Activated CD4-positive, alpha-beta T cell treated with anti-CD3 and anti-CD28 coated beads, Interleukin-2, amount 50 U/mL, for 1 hour (primary cell): ENCODE data around the gene SNAI3.

Experiments used
- DNase-seq: peaks from one replicate; pipeline ENCODE4 v3.0.0-alpha.2; 2020

SNAI3 gene

DNA sequence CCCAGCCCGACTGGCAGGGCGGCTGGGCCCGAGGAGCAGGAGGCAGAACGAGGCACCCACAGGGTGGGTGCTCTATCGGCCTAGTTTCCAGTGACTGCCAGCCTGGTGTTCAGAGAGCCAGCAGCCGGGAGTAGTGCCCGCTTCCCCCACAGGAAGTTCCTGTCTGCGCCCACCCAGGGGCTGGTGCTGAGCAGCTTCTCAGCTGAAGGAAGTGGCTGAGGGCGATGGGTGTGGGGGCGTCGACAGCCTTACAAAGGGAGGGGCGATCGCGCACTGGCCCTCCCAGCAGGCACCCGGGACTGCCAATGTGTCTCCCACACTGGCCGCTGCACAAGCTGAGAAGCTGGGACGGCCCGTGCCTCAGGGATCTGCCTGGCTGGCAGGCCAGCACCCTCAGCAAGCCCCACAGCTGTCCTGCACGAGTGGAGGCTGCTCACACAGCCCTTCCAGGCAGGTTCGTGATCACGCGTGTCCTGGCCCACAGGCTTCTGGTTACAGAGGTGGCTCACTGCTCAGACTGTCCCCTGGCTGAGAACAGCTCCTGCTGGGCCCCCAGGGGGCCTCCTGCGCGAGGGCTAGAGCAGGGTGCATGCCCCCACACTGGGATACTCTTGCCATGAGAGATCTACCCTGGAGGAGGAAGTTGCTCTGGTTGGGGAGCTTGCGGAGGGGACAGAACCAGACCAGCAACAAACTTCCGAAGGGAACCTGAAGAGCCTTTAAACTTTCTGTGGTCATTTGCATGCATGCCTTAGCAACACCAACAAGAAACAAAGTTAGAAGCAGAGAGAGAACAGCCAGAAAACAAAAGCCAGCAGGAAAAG lies 17.4 kb upstream of the SNAI3 start:
- peak; percentile 64 for DNase-seq

DNA sequence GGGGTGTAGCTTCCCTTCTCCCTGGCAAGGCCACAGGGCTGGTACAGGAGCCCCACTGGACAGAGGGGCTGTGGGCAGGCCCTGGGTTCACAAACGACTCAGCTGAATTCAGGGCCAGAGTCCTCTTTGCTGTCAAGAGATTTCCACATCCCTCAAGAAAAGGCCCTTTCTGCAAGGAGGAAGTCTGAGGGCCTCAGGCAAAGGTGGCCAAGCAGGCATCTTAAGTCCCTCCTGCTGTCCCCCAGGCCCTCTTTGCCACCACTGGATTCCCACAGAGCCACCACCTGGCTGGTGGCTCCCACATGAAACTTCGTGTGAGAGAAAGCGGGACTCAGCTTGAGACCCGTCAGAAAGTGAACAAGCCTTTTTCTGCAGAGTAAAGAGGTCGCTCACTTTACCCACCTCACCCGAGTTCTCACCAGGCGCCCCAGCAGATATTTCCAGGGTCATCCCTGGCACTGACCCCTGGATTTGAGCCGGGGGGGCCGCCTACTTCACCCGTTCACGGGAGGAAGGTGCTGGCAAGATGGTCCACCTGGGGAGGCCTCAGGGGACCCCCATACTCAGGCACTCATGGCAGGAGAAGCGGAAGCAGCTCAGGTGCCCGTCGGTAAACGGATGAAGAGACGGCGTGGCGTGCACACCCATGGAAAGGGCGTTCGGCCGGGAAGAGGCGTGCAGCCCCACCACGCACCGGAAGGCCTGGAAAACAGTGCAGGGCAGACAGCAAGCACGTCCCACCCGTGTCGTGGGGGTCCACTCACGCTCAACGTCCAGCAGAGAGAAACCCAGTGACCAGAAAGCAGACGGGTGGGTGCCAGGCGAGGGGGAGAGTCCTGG lies 16.3 kb upstream of the SNAI3 start:
- DNase-seq: no peak

DNA sequence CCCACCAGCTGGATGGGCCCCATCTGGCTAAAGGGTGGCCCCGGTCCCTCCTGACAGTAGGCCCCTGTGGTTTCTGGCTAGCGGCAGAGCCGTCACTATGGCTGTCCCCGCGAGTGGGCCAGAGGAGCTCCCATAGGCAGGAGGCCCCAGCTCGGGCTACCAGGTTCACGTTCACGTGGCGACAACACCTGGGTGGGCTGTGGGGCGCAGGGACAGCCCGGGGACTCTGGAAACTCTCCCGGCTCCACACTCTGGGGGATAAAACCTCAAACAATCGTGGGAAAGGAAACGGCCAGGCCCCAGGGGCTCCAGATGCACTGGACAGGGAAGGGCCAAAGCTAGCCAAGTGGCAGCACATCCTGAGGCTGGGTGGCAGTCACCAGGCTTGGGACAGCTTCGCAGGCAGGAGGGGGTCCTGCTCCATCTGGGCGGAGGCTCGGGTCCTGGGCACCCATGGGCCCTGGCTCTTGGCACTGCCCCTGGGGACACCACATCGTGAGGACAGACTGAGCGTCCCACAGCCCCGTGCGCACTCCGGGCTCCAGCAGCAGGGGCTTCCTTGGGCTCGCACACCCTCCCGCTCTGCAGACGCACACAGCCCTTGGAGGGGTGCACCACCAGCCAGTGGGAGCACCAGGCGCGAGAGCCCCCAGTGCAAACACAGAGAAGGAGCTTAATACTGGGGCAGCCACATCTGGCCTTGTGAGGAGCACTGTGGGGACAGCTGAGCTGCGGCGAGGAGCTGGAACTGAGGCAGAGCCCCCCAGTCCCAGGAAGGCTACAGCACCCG lies 15.5 kb upstream of the SNAI3 start:
- DNase-seq: peak; percentile 12

DNA sequence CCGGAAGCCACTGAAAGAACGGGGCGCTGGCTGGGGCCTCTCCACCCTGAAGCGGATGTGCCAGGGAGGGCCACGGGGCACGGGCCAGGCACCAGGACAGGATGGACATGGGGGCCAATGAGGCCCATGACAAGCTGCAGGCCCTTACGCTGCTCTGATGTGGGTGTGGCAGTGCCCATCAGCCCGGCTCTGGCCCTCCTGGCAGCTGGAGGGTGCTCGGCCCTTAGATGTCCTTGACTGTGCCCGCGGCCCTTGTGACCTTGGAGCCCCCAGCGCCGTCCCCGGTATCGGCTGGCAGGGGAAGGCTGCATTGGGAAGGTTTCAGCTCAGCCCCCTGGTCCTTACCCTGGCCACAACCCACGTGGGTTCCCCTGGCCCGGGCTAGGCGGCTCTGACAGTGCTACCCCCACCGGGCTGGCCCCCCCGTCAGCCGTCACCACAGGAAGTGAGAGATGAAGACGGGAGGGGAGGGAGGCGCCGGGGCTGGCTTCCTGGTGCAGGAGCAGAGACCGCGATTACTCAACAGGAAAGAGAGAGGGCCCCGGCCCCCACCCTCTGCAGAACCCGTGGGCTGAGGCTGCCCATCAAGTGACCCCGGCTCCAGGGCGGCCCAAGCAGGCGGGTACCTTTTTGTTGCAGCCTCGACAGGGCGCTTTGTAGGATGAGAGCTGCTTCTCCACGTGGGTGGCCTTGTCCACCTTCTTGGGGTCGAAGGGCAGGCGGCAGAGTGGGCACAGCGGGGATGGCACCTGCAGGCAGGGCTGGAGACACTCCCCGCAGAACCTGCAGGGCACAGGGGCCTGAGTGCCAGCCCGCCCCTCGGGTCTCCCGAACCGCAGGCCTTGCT lies 14.6 kb upstream of the SNAI3 start:
- peak; percentile 95 for DNase-seq

DNA sequence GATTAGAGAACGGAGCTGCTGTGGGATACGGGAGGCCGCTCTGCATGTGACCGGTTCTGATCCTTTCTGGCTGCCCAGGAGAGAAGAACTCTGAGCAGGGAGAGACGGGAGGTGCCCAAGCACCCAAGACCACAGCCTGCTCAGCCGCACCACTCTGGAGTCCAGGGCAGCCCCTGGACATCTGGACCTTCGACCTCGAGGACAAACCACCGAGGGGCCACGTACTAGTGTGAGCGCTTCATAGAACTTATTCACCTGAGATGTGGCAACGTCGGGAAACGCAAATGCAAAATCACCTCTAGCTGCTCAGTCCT lies 14.0 kb upstream of the SNAI3 start:
- no peak for DNase-seq

DNA sequence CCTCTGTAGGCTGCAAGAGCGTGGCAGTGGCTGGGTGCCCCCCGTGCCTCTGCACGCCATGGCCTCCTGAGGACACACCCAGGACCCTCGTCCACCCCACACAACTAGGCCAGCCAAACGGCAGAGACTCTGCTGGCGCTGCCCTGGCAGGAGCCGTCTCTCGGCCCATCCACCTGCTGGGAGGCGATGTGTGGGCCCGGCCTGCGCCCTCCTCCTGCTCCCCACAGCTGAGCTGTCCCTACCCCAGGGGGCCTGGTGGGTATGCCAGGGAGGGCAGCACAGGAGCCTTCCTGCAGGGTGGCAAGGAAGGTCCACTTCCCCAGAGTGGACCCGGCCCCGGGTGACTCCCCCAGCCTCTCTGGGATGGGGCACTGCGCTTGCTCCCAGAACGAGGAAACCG lies 12.9 kb upstream of the SNAI3 start:
- no peak for DNase-seq

DNA sequence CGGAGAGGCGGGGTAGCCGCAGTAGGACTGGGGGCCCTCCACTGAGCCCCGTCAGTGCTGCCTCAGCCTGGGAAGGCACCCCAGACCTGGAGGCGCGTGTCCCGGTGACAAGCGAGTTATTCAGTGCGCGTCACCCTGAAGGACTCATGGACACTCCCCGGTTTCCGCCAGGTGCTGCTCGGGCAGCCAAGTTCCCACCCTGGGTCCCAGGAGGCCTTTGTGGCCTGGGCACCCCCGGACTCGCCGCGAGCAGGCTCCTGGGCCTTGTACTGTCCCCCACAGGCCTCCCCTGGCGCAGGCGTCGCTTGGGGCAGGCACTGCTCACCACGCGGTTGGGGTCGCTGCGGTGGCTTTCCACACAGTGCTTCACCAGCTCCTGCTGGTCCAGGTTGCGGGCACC lies 12.3 kb upstream of the SNAI3 start:
- DNase-seq: no peak

DNA sequence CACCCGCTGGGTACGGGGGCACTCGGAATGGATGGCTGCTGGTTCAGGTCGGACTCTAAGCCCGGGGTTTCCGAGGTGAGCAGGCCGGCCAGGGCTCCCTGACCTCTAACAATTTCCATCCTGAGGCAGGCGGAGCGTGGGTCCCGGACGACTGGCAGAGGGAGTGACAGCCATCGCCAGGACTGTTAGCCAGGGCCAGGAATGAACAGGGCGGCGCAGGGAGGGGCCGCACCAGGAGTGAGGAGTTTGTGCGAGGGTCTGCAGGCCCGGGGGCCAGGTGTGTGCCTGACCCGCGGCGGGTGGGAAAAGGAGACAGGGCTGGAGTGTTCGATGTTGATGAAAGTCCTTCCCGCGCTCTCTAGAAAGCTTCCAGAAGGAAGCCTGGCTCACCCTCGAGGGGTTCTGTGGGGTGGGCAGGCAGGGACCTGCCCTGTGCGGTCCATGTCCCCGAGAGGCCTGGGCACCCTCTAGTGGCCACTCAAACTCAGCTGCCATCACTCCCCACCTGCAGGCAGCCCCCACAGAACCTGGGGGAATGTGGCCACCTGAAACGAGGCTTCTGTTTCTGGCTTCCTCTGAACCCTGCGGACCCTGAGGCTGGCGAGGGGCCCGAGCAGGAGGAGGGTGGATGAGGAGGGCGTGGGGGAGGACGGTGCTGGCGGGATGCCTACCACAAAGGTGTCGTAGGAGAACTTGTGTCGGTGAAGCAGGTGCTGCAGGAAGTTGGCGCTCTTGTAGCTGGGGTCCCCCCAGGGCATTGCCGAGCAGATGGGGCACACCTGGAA lies 11.7 kb upstream of the SNAI3 start:
- peak; percentile 22 for DNase-seq

DNA sequence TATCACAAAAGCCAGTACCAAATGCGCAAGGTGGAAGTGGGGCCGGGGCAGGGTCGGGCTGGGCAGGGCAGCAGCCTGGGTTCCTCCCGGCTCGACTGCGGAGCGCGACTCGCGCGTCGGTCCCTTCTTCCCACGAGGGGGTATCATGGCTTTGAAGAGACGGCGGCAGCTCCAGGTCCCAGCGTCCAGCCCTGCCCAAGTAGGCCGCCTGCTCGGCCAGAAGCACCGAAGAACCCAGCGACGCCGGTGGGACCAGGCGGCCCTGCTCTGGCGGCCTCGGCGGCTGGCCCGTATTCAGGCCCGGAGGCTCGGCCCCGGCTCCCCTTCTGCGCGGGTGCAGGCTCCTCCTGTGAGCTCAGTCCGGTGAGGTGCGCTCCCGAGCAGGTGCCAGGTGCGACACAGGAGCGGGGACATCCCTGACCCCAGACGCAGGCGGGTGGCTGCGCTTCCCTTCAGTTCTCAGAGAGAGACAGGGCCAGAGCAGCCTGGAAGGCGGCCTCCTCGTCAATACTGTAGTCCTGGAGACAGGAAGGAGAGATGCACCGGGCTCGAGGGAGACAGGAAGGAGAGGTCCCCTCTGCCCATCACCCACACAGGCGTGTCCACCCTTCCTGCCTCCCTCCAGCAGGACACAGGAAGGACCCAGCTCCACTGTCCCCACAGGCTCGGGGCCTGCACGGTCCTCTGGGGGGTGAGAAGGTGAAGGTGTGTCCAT lies 11.0 kb upstream of the SNAI3 start:
- no peak for DNase-seq

DNA sequence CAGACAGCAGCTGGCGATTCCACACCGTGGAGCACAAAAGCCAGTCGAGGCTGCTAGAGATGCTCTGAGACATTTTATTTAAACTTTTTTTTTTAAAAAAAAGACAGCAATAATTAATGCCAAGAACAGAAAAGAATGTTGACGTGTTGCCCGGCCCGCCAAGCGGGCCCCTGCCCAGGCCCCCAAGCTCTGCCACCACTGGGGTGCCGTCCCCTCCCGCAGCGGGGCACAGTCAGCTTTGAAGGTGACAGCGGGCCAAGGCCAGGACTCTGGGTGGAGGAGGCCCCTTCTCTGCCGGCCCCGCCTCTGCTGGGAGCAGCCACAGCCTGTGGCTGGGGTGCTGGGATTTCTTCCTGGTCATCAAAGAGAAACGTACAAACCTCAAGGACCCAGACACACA lies 10.1 kb upstream of the SNAI3 start:
- DNase-seq: no peak

DNA sequence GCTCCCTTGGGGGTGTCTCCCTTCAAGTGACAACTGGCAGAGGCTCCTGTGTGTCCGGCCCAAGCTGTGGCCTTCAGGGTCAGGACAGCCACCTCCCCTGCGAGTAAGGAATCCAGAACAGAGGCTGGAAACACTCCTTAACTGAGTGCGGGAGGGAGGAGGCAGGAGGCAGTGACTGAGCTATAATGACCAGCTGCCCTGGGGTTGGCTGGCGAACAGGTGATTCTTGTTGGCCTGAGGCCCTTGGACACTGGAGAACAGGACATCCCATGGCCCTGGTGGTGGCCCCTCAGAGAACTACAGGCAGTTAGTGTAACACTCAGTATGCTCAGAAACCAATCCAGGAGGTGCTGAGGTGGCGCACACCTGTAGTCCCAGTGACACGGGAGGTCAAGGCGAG lies 9.4 kb upstream of the SNAI3 start:
- DNase-seq: no peak

DNA sequence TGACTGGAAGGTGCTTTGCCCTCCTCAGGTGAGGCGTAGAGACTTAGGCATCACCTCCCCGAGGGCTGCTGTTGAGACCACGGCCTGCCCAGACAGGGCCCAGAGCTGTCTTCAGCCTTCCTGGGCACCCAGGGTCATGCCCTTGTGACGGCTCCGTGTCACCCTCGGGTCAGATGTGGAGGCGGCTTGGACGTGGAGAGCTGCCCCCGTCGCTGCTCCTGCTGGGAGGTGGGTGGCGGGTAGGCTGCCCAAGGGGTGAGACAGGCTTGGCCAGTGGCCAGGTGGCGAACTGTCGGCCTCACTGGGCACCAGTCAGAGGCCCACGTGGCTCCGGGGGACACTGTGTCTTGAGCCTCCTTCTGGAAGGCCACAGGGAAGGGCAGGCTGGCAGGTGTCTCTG lies 8.9 kb upstream of the SNAI3 start:
- no peak for DNase-seq

DNA sequence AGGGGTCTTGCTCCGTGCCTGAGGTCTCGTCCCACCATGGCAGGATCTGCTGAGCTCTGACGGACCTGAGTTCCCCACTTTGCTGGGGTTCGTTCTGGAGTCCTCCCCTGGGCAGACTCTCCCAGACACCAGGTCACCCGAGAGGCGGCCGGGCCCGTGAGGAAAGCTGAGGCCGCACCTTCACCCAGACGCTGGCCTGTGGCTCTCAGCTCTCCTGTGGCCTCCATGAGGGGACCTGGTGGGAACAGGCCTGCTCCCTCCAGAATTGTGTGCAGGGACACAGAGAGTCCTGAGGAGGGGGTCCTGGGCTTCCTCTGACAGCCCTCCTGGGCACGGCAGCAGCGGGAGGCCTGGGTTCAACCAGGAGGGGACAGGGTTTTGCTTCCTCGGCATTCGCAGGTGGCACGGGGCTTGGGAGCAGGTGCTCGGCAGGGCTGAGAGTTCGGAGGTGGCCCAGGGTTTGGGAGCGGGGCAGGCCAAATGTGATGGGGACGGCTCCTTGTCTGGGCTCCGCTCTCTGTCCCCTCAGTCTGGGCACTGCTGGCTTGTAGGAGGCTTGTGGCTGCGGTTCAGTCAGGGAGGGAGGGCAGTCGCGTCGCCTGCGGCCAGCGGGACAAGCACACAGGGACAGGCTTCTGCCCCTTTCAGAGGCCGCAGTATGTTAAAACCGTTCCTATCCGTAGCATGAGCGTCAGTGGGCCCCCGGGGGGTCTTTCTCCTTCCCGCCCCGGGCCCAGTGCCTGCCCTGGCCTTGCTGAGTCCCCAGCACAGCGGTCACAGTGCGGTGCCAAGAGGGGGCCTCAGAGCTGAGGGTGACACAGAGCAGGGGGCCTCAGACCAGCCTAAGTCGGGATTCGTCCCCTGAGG lies 8.1 kb upstream of the SNAI3 start:
- DNase-seq: no peak

DNA sequence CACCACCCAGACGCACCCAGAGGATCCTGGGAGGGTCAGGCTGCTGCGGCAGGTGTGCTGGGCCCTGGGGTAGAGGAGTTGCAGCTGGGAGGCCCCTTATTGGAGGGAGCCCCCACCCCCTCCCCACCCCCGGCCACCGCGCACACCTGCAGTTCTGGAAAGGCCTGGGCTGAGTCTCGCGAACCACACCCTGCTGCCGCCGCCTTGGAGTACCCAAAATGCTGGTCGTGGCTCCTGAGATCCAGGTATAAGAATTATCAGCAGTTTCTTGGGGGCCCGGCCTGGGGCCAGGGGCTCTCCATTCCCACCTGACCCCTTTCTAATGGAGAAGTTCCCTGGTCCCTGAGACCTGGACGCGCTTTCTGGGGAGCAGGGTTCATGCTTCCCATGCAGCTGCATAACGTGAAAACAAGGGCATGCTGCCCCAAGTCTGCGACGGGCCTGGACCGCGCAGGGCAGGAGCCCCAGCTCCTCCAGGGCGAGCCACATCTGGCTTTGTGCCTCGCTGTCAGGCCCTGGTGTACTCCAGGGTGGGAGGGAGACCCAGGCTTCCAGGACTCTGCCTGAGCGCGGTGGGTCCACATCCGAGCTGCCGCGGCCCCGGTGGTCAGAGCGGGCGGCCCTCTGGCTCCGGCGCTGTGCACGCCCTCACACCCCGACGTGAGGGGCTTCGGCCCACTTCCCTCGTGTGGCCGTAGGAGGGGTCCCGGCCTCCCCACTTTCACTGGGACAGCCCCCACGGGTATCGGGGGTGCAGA lies 7.3 kb upstream of the SNAI3 start:
- no peak for DNase-seq

DNA sequence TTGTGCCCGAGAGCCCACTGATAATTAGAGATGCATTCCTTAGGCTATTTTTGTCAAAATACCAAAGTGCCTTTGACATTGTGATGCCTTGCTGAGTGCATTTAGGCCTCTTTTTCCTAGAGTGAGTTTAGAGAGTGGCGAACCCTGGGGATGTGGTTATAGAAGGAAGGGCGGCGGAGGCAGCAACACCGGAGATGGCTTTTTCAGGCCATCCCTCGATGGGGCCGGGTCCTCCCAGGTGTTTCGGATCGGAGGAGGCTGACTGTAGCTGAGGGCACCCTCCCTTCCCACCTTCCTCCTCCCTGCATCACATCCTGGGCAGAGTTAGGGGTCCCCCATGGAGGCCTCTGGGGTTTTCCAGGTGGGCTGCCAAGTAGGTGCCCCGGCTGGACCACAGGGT lies 6.6 kb upstream of the SNAI3 start:
- no peak for DNase-seq

DNA sequence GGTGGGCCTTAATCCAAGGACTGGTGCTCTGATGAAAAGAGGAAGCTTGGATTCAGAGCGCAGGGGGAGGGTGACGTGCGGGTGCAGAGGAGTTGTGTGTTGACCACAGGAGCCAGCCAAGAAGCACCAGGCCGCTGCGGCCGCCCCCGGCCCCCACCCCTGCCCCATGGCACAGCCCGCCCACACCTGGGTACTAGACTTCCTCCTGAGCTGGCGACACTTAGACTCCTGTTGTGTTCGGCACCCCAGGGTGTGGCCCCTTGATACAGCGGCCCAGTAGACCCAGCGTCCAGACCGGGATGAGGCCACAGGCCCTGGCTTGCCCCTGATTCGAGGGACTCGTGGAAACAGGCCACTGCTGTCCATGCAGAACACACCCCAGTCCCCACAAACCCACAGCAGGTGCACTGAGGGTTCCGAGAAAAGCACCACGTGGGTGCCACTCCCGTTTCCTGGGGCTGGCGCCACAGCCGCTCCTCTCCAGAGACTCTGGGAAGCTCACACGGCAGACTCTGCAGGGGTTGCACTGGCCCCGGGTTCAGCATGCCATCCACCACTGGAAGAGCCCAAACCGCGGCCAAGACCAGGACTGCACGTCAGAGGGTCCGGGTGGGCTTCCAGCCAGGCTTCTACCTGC lies 5.7 kb upstream of the SNAI3 start:
- DNase-seq: no peak

DNA sequence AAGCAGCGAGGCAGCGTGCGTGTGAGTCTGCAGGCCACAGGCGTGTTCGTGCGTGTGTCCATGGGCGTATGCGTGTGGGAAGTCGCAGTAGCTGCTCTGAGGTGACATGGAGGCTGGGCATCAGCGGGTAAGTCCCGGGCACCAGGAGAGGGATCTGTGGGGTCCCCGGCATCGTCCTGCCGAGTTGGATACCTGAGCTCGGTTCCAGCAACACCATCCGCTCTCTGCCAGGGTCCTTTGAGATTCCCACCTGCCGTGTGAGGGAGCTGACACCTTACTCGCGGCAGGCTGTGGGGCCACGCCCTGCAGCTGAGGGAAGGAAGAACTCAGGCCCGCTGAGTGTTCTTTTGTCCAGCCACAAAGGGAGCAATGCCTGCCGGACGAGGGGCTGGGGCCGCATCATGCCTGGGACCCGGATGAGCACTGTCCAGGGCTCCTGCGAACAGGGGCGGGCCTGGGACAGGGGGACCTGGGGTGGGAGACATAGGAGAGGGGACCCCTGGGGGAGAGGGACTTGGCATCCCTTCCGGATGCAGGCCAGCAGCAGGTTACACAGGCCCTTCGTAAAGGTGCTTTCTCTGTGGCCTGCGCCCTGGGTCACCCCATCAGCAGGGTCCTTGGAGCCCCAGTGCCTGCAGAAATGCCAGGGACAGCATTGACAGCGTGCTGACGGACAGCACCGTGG lies 5.0 kb upstream of the SNAI3 start:
- no peak for DNase-seq
